Osteocyte (in vitro differentiated cells): ENCODE data around the gene TDRD1. TPM values are rescaled to one million over a fixed set of nuclear protein-coding genes. Genes with fewer than 3 reads are reported as not detected.

ENCODE experiments used
- DNase-seq: peaks from one replicate; pipeline ENCODE4 v3.0.0; 2021; ENCODE audit warnings: mixed read lengths; ENCODE audit not compliant: unreplicated experiment; ENCODE audit errors: extremely low spot score
- H3K27ac Mint-ChIP-seq: one replicate; pipeline ENCODE4 v1.8.0; 2021; ENCODE audit warnings: mild to moderate bottlenecking, mixed read lengths; ENCODE audit not compliant: unreplicated experiment
- H3K27me3 Mint-ChIP-seq: one replicate; pipeline ENCODE4 v1.8.0; 2021; ENCODE audit warnings: mixed read lengths; ENCODE audit not compliant: unreplicated experiment
- H3K36me3 Mint-ChIP-seq: one replicate; pipeline ENCODE4 v1.8.0; 2021; ENCODE audit warnings: mixed read lengths; ENCODE audit not compliant: unreplicated experiment
- H3K4me1 Mint-ChIP-seq: one replicate; pipeline ENCODE4 v1.8.0; 2021; ENCODE audit warnings: mixed read lengths; ENCODE audit not compliant: unreplicated experiment
- H3K4me3 Mint-ChIP-seq: one replicate; pipeline ENCODE4 v1.8.0; 2021; ENCODE audit warnings: mild to moderate bottlenecking, moderate library complexity, mixed read lengths; ENCODE audit not compliant: unreplicated experiment
- H3K9me3 Mint-ChIP-seq: one replicate; pipeline ENCODE4 v1.8.0; 2021; ENCODE audit warnings: mixed read lengths; ENCODE audit not compliant: unreplicated experiment
- total RNA-seq: library from RNA; stranded (reverse); gene quantifications from 2 replicates; pipeline ENCODE4 v1.2.1, GENCODE V29; 2021
- TF ChIP-seq, protein P1 (sequence below): fragments of 200-600 bp; sonication (generic); IDR thresholded peaks from 2 replicates; pipeline ENCODE4 v1.5.0; 2021; ENCODE audit warnings: antibody characterized with exemption, mild to moderate bottlenecking, moderate library complexity

TDRD1 gene
- total RNA-seq, 1 donor from 2014 or later: not detected

DNA sequence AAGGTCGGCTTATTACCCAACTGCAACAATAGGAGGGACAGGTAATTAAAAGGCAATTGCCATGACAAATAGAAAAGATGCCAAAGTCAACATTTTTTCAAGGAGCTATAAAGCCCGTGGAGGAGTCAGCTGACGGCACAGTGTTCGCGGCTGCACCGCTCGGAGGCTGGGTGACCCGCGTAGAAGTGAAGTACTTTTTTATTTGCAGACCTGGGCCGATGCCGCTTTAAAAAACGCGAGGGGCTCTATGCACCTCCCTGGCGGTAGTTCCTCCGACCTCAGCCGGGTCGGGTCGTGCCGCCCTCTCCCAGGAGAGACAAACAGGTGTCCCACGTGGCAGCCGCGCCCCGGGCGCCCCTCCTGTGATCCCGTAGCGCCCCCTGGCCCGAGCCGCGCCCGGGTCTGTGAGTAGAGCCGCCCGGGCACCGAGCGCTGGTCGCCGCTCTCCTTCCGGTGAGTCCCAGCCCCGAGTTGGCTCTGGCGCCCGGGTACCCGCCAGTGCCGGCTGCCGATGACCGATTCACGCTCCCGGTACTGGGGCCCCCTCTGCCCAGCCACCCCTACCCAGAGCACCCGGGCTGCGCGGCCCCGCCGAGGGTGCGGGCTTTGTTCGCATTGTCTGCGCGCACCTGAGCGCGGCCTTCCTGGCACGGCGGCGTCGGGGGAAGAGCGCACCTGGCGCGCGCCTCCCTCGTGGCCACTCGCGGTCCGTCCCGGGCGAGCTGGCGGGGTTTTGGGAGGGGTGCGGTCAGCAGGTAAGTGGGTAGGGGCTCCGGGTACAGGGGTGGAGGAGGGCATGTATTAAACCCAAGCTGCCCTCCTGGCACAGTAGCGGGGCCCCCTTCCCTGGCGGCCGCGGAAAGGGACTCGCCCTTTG lies 60.2 kb downstream of the TDRD1 start, which contains the start of gene VWA2:
VWA2 (plus strand) TSS at position 138 of the 877 bp plus-strand sequence. CDS start 9,460 bp downstream, outside the sequence.
- Mint-ChIP-seq H3K4me1 (peaks cover 7% of the 10 kb centered on the region), H3K27me3 (peaks cover 78% of the 10 kb centered on the region), H3K9me3 (no peaks in the 10 kb centered on the region), H3K36me3 (no peaks in the 10 kb centered on the region), H3K4me3 (peak within 1 kb of the TSS; percentile 59), H3K27ac (no peak within 1 kb of the TSS)
- no peak for DNase-seq
- TF ChIP-seq, protein P1, sequence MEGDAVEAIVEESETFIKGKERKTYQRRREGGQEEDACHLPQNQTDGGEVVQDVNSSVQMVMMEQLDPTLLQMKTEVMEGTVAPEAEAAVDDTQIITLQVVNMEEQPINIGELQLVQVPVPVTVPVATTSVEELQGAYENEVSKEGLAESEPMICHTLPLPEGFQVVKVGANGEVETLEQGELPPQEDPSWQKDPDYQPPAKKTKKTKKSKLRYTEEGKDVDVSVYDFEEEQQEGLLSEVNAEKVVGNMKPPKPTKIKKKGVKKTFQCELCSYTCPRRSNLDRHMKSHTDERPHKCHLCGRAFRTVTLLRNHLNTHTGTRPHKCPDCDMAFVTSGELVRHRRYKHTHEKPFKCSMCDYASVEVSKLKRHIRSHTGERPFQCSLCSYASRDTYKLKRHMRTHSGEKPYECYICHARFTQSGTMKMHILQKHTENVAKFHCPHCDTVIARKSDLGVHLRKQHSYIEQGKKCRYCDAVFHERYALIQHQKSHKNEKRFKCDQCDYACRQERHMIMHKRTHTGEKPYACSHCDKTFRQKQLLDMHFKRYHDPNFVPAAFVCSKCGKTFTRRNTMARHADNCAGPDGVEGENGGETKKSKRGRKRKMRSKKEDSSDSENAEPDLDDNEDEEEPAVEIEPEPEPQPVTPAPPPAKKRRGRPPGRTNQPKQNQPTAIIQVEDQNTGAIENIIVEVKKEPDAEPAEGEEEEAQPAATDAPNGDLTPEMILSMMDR: peak; percentile 22

- no peak overlapping the region for H3K27ac Mint-ChIP-seq
- H3K4me1 Mint-ChIP-seq: peaks cover 7% of the 10 kb centered on the region
- no peaks in the 10 kb centered on the region for H3K36me3 Mint-ChIP-seq
- no peaks in the 10 kb centered on the region for H3K9me3 Mint-ChIP-seq
- peaks cover 78% of the 10 kb centered on the region for H3K27me3 Mint-ChIP-seq
- TF ChIP-seq, protein P1: no peak
- no peak overlapping the region for H3K4me3 Mint-ChIP-seq
- DNase-seq: no peak
Measured at GRCh38 chr10:114239994-114240345, 60.8 kb downstream of the TDRD1 start.

DNA sequence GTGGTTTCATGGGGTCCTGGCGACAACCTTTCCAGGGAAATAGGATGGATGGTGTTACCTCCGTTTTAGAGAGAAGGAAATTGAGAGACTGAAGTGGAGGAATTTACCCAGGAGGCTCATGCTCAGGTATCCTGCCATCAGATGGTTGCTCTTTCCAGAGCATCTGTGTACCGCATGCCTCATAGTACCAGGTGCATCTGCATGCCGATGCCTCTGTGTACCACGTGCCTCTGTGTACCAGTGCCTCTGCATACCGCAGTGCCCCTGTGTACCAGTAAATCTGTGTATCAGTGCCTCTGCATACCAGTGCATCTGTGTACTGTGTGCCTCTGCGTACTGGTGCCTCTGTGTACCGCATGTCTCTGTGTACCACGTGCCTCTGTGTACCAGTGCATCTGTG lies 63.1 kb downstream of the TDRD1 start:
- TF ChIP-seq, protein P1: no peak
- peaks cover 7% of the 10 kb centered on the region for H3K4me1 Mint-ChIP-seq
- DNase-seq: no peak
- no peaks in the 10 kb centered on the region for H3K9me3 Mint-ChIP-seq
- no peak overlapping the region for H3K4me3 Mint-ChIP-seq
- H3K36me3 Mint-ChIP-seq: no peaks in the 10 kb centered on the region
- no peak overlapping the region for H3K27ac Mint-ChIP-seq
- peaks cover 76% of the 10 kb centered on the region for H3K27me3 Mint-ChIP-seq

GRCh38 chr10:114243661-114244060 lies 64.5 kb downstream of the TDRD1 start:
- TF ChIP-seq, protein P1: no peak
- H3K4me1 Mint-ChIP-seq: peaks cover 7% of the 10 kb centered on the region
- H3K27ac Mint-ChIP-seq: no peak overlapping the region
- no peak overlapping the region for H3K4me3 Mint-ChIP-seq
- no peaks in the 10 kb centered on the region for H3K36me3 Mint-ChIP-seq
- H3K27me3 Mint-ChIP-seq: peaks cover 76% of the 10 kb centered on the region
- no peaks in the 10 kb centered on the region for H3K9me3 Mint-ChIP-seq
- DNase-seq: no peak

GRCh38 chr10:114244126-114244525 lies 65.0 kb downstream of the TDRD1 start:
- H3K4me3 Mint-ChIP-seq: no peak overlapping the region
- no peaks in the 10 kb centered on the region for H3K36me3 Mint-ChIP-seq
- H3K4me1 Mint-ChIP-seq: peaks cover 3% of the 10 kb centered on the region
- H3K27ac Mint-ChIP-seq: no peak overlapping the region
- DNase-seq: no peak
- peaks cover 71% of the 10 kb centered on the region for H3K27me3 Mint-ChIP-seq
- TF ChIP-seq, protein P1: no peak
- no peaks in the 10 kb centered on the region for H3K9me3 Mint-ChIP-seq
